ENCODE results near the gene LIN37.
"Not testable (repeated sequence)": the region's sequence is repeated elsewhere in the genome, so short reads cannot be mapped to it uniquely, and the experiment has no call there.

Gene LIN37

GRCh38 chr19:35766571-35767104 is 18.3 kb downstream of the LIN37 start:
- H3K36me3 ChIP-seq (ENCODE audit: control insufficient read depth, insufficient read depth, low read length), result peaks cover 15% of the 10 kb centered on the region

GRCh38 chr19:35767288-35768081 is 19.1 kb downstream of the LIN37 start:
- DNase-seq (ENCODE audit: extremely low read depth, insufficient read length), result no peak
- TF ChIP-seq CTCF (IDR thresholded peaks at IDR 0.05; ENCODE audit: insufficient read depth, low read length, poor library complexity, severe bottlenecking), result no peak
- Histone ChIP-seq H3K27me3 (replicated peaks; ENCODE audit: control insufficient read depth, insufficient read depth, low read length) (no peaks in the 10 kb centered on the region), H3K4me3 (replicated peaks; ENCODE audit: low read depth, low read length) (no peak overlapping the region), H3K36me3 (ENCODE audit: control insufficient read depth, insufficient read depth, low read length) (peaks cover 11% of the 10 kb centered on the region)

More at GRCh38 chr19:35766571-35767104, 18.3 kb downstream of the LIN37 start:
- Histone ChIP-seq H3K4me3 (replicated peaks; ENCODE audit: low read depth, low read length) (no peak overlapping the region), H3K27me3 (replicated peaks; ENCODE audit: control insufficient read depth, insufficient read depth, low read length) (no peaks in the 10 kb centered on the region)
- no peak for TF ChIP-seq CTCF (IDR thresholded peaks at IDR 0.05; ENCODE audit: insufficient read depth, low read length, poor library complexity, severe bottlenecking)
- DNase-seq (ENCODE audit: extremely low read depth, insufficient read length), result no peak

- no peaks in the 10 kb centered on the region for H3K27me3 ChIP-seq (replicated peaks; ENCODE audit: control insufficient read depth, insufficient read depth, low read length)
- DNase-seq (ENCODE audit: extremely low read depth, insufficient read length), result no peak
- peaks cover 11% of the 10 kb centered on the region for H3K36me3 ChIP-seq (ENCODE audit: control insufficient read depth, insufficient read depth, low read length)
- H3K4me3 ChIP-seq (replicated peaks; ENCODE audit: low read depth, low read length), result no peak overlapping the region
- no peak for TF ChIP-seq CTCF (IDR thresholded peaks at IDR 0.05; ENCODE audit: insufficient read depth, low read length, poor library complexity, severe bottlenecking)
These were observed 19.7 kb downstream of the LIN37 start for GRCh38 chr19:35768082-35768421.

- H3K4me3 ChIP-seq (replicated peaks; ENCODE audit: low read depth, low read length); DNase-seq (ENCODE audit: extremely low read depth, insufficient read length); H3K27me3 ChIP-seq (replicated peaks; ENCODE audit: control insufficient read depth, insufficient read depth, low read length); H3K36me3 ChIP-seq (ENCODE audit: control insufficient read depth, insufficient read depth, low read length): not testable (repeated sequence)
These were observed 24.0 kb downstream of the LIN37 start for GRCh38 chr19:35772362-35772761.

GRCh38 chr19:35773020-35773806 is 24.8 kb downstream of the LIN37 start:
- DNase-seq (ENCODE audit: extremely low read depth, insufficient read length), result no peak
- H3K36me3 ChIP-seq (ENCODE audit: control insufficient read depth, insufficient read depth, low read length), result peaks cover 3% of the 10 kb centered on the region
- no peaks in the 10 kb centered on the region for H3K27me3 ChIP-seq (replicated peaks; ENCODE audit: control insufficient read depth, insufficient read depth, low read length)
- no peak for TF ChIP-seq CTCF (IDR thresholded peaks at IDR 0.05; ENCODE audit: insufficient read depth, low read length, poor library complexity, severe bottlenecking)
- no peak overlapping the region for H3K4me3 ChIP-seq (replicated peaks; ENCODE audit: low read depth, low read length)

Data from GM06990 (cell line).